IgD-negative memory B cell (primary cell): ENCODE data around the gene SERAC1. TPM values are rescaled to one million over a fixed set of nuclear protein-coding genes. Genes with fewer than 3 reads are reported as not detected.
"Not testable (repeated sequence)": the region's sequence is repeated elsewhere in the genome, so short reads cannot be mapped to it uniquely, and the experiment has no call there.

Source experiments
- H3K27ac Mint-ChIP-seq, 3 donors: one replicate each; pipeline ENCODE4 v1.8.0; 2020 to 2022; ENCODE audit warnings: mild to moderate bottlenecking in 3 of 3, mixed read lengths in 3 of 3, moderate library complexity in 1 of 3
- H3K27me3 Mint-ChIP-seq: one replicate; pipeline ENCODE4 v1.8.0; 2021; ENCODE audit warnings: mixed read lengths
- H3K36me3 Mint-ChIP-seq: one replicate; pipeline ENCODE4 v1.8.0; 2020; ENCODE audit warnings: mild to moderate bottlenecking, mixed read lengths
- H3K4me1 Mint-ChIP-seq, 3 donors: one replicate each; pipeline ENCODE4 v1.8.0; 2020 to 2022; ENCODE audit warnings: mixed read lengths in 3 of 3, mild to moderate bottlenecking in 1 of 3
- H3K4me3 Mint-ChIP-seq, 4 donors: one replicate each; pipeline ENCODE4 v1.8.0; 2020 to 2022; ENCODE audit warnings: mild to moderate bottlenecking in 4 of 4, mixed read lengths in 4 of 4, moderate library complexity in 3 of 4
- H3K9me3 Mint-ChIP-seq, 3 donors: one replicate each; pipeline ENCODE4 v1.8.0; 2020 to 2021; ENCODE audit warnings: mixed read lengths in 3 of 3, mild to moderate bottlenecking in 1 of 3
- polyA plus RNA-seq: library from polyadenylated mRNA; unstranded; fragments of 300-500 nt; fragmentation: Illumina TruSeq; gene quantifications from one replicate; pipeline ENCODE4 v1.2.3, GENCODE V29; 2021

Gene SERAC1
- polyA plus RNA-seq, 1 donor from 2014 or later, result 2.1 TPM

DNA sequence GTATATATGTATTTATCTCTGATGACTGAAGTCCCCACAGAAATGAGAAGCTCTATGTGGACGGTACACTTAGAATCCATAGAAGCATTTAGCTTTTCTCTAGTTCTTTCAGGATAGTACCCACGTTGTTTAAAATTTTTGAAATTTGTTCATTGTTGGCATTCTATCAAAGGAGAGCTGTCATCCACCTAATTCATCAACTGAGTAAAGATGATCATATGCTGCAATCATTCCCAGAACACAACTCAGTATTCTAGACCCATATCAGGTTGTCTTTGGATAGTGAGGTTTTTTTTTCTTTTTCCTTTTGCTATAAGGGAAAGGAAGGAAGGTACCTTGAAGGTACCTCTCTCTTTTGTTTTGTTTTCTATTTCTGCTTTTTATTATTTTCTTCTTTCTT is 9.3 kb downstream of the SERAC1 start:
- H3K27ac Mint-ChIP-seq, result no peak overlapping the region
- H3K4me1 Mint-ChIP-seq, result peaks cover 2 to 7% (median 3%) of the 10 kb centered on the region in 3 donors
- H3K9me3 Mint-ChIP-seq, result no peaks in the 10 kb centered on the region
- H3K36me3 Mint-ChIP-seq, result peaks cover 3% of the 10 kb centered on the region
- H3K4me3 Mint-ChIP-seq, result no peak overlapping the region
- H3K27me3 Mint-ChIP-seq, result no peaks in the 10 kb centered on the region

DNA sequence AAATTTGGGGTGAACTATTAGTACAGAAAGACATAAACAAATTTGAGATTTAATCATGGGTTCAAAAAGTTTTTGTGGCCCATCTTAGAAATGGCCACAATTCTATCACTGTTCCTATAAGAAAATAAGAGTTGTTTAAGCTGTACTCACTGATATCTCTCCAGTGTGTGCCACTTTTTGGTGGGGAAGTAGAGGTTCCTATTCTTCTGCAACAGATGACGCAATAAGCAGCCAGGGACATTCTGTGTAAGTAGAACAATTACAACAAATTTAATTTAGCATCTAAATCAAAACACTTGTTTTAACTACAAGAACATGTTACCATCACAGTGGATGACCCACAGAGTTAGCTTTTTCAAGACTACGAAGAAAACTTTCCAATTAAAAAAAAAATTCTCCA is 9.9 kb downstream of the SERAC1 start:
- Mint-ChIP-seq H3K4me3 (no peak overlapping the region), H3K36me3 (peaks cover 3% of the 10 kb centered on the region), H3K27me3 (no peaks in the 10 kb centered on the region), H3K9me3 (no peaks in the 10 kb centered on the region), H3K4me1 (peaks cover 2 to 7% (median 3%) of the 10 kb centered on the region in 3 donors), H3K27ac (no peak overlapping the region)

DNA sequence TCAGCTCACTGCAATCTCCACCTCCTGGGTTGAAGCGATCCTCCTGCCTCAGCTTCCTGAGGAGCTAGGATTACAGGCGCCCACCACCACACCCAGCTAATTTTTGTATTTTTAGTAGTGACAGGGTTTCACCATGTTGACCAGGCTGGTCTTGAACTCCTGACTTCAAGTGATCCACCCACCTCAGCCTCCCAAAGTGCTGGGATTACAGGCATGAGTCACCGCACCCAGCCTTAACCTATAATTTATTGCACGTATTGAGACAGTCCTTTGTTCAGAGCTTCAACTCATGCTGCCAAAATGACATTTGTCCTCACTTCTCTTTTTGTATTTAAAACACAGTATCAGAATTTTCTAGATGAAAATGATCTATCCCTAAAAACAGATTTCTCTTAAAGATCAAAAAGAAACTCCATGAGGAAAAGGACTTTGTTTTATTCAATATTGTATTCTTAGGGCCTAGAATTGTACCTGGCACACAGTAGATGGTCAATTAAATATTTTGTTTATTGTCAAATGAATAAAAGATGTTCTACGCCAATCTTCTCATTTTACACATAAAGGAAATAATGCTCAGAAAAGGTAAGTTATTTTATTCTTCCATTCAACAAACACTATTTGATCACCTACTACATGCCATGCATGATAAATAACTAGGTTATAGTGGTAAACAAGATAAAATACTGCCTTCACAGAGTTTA is 10.8 kb downstream of the SERAC1 start:
- H3K27ac Mint-ChIP-seq, result no peak overlapping the region
- no peak overlapping the region for H3K4me3 Mint-ChIP-seq
- H3K36me3 Mint-ChIP-seq, result peaks cover 3% of the 10 kb centered on the region
- H3K27me3 Mint-ChIP-seq, result no peaks in the 10 kb centered on the region
- peaks cover under 1 to 3% (median 2%) of the 10 kb centered on the region in 3 donors for H3K4me1 Mint-ChIP-seq
- no peaks in the 10 kb centered on the region for H3K9me3 Mint-ChIP-seq

DNA sequence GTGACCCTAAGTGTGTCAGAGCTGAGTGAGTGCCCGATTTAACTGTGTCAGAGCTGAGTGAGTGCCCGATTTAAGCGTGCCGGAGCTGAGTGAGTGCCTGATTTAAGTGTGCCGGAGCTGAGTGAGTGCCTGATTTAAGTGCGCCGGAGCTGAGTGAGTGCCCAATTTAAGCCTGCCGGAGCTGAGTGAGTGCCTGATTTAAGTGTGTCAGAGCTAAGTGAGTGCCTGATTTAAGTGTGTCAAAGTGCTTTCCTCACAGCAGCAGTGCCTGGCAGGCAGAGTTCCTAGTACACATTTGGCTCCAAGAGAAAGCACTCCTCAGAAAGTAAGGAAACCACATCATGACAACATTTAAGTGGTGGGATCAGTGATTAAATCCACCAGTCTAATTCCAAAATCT is 13.2 kb downstream of the SERAC1 start:
- no peaks in the 10 kb centered on the region for H3K4me1 Mint-ChIP-seq
- H3K4me3 Mint-ChIP-seq, result no peak overlapping the region
- peaks cover 3% of the 10 kb centered on the region for H3K36me3 Mint-ChIP-seq
- no peaks in the 10 kb centered on the region for H3K27me3 Mint-ChIP-seq
- H3K9me3 Mint-ChIP-seq, result no peaks in the 10 kb centered on the region
- H3K27ac Mint-ChIP-seq, result no peak overlapping the region

DNA sequence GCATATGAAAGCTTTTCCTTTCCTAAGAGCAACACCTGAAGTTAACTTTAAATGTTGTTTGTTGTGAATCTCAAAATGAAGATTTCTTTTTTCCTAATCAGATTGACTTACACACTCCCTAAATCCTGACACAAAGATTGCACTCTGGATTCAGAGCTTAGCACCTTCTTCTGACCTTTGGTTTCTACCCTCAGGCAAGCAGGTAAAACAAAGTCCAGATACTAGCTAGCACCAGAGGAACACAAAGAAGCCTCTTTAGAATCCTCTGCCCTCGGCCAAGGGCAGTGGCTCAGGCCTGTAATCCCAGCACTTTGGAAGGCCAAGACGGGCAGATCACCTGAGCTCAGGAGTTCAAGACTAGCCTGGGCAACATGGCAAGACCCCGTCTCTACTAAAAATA is 14.5 kb downstream of the SERAC1 start:
- Mint-ChIP-seq H3K27ac (no peak overlapping the region), H3K4me1 (no peaks in the 10 kb centered on the region), H3K36me3 (peaks cover 3% of the 10 kb centered on the region), H3K9me3 (no peaks in the 10 kb centered on the region), H3K27me3 (no peaks in the 10 kb centered on the region), H3K4me3 (no peak overlapping the region)

DNA sequence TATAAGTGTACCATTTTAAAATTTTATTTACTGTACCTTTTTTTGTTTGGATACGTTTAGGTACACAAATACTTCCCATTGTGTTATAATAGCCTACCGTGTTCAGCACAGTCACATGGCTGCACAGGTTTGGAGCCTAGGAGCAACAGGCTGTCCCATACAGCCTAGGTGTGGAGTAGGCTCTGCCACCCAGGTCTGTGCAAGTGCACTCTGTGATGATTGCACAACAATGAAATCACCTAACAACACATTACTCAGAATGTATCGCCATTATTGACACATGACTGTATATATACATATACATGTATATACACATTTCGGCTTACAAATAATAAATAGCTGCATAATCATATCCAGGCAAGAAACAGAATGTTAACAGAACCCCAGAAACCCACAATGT is 15.4 kb downstream of the SERAC1 start:
- Mint-ChIP-seq H3K27ac (no peak overlapping the region), H3K9me3 (no peaks in the 10 kb centered on the region), H3K27me3 (no peaks in the 10 kb centered on the region), H3K36me3 (peaks cover 8% of the 10 kb centered on the region), H3K4me3 (no peak overlapping the region), H3K4me1 (no peaks in the 10 kb centered on the region)

DNA sequence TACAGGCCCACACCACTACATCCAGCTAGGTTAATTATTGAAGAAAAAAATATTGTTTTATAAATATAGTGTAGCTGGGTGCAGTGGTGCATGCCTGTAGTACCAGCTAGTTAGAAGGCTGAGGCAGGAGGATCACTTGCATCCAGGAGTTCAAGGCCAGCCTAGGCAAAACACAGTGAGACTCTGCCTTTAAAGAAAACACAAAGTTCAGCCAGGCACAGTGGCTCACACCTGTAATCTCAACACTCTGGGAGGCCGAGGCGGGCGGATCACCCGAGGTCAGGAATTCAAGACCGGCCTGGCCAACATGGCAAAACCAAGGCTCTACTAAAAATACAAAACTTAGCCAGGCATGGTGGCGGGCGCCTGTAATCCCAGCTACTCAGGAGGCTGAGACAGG is 16.0 kb downstream of the SERAC1 start:
- H3K9me3 Mint-ChIP-seq, H3K4me1 Mint-ChIP-seq, H3K36me3 Mint-ChIP-seq, H3K4me3 Mint-ChIP-seq, H3K27me3 Mint-ChIP-seq, H3K27ac Mint-ChIP-seq: not testable (repeated sequence)

DNA sequence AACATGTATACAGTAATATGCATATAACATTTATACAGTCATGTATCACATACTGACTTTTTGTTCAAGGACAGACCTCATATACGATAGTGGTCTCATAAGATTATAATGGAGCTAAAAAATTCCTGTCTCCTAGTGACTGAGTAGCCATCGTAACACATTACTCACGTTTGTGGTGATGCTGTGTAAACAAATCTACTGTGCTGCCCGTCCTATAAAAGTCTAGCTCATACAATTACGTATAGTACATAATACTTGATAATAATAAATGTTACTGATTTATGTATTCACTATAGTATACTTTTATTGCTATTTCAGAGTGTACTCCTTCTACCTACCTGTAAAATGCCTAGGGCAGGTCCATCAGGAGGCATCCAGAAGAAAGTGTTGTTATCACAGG is 17.4 kb downstream of the SERAC1 start:
- Mint-ChIP-seq H3K36me3 (peaks cover 10% of the 10 kb centered on the region), H3K4me1 (no peaks in the 10 kb centered on the region), H3K27ac (no peak overlapping the region), H3K27me3 (no peaks in the 10 kb centered on the region), H3K4me3 (no peak overlapping the region), H3K9me3 (no peaks in the 10 kb centered on the region)

DNA sequence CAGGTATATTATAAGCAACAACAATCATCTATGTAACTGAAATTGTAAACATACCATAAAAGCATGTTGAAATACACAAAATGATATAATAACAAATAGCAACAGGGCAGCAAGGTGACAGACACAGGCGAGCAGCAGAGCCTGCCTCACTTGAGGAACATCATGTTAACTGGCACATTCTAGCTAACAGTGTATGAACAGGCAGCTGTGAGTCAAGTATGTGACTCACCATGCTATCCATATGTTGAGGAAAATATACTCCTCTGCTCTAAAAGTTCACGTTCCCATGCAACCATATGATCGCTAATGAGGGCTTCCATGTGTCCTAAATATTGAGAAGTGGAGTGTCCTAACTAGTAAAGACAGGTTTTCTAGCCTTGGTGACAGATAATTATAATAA is 18.4 kb downstream of the SERAC1 start:
- H3K27ac Mint-ChIP-seq, result no peak overlapping the region
- no peaks in the 10 kb centered on the region for H3K27me3 Mint-ChIP-seq
- H3K4me3 Mint-ChIP-seq, result no peak overlapping the region
- H3K36me3 Mint-ChIP-seq, result peaks cover 7% of the 10 kb centered on the region
- no peaks in the 10 kb centered on the region for H3K4me1 Mint-ChIP-seq
- no peaks in the 10 kb centered on the region for H3K9me3 Mint-ChIP-seq

DNA sequence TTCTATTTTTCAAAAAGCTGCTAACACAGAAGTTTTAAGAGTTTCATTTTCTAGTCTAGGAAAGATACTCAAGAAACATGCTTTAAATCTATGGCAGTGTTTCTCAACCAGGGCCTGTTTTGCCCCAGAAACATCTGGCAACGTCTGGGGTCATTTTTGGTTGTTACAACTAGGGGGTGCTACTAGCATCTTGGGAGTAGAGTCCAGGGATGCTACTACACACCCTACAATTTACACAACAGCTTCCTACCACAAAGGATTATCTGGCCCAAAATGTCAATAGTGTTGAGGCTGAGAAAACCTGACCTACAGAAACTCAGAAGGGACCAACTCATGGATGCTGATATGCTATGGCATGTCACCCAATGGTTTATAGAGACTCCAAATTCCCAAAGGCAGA is 24.4 kb downstream of the SERAC1 start:
- Mint-ChIP-seq H3K4me1 (no peaks in the 10 kb centered on the region), H3K9me3 (no peaks in the 10 kb centered on the region), H3K27me3 (no peaks in the 10 kb centered on the region), H3K4me3 (no peak overlapping the region), H3K27ac (no peak overlapping the region), H3K36me3 (peaks cover 21% of the 10 kb centered on the region)

DNA sequence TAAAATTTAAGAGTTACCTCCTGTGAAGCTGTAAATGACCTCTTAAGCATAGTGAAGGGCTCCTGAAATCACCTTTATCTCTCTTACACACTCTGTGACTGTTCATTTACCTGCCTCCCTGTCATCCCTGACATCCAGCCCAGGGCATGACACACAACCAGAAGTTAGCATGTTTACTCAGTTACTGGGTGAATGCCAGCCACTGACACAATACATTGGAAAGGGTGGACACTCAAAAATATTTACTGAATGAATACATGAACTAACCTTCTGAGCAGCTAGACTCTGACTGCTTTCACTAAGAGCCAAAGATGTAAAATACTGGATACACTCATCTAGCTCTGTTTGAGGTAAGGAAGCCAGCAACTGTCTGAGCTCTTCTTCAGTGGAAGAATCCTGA is 25.3 kb downstream of the SERAC1 start:
- Mint-ChIP-seq H3K4me1 (no peaks in the 10 kb centered on the region), H3K9me3 (no peaks in the 10 kb centered on the region), H3K4me3 (no peak overlapping the region), H3K27me3 (no peaks in the 10 kb centered on the region), H3K36me3 (peaks cover 21% of the 10 kb centered on the region), H3K27ac (no peak overlapping the region)

DNA sequence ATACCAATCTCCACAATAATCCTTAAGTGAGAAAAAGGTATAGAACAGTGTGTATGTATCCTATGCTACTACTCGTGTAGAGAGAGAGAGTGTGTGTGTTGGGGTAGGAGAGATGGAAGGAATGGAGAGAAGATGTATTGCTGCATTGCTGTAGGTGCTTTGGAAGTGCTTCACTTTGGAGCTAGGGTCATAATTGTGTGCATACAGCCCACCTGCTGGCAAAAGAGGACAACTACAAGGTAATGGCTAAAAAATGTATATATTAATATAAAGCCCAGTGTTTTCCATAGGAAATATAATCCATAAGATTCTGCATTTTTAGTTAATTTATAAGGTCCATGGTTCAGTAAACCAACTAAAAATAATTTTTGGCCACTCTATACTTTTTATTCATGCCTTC is 36.1 kb downstream of the SERAC1 start:
- Mint-ChIP-seq H3K36me3 (peaks cover 2% of the 10 kb centered on the region), H3K4me3 (no peak overlapping the region), H3K27ac (no peak overlapping the region), H3K4me1 (no peaks in the 10 kb centered on the region), H3K9me3 (no peaks in the 10 kb centered on the region), H3K27me3 (no peaks in the 10 kb centered on the region)

DNA sequence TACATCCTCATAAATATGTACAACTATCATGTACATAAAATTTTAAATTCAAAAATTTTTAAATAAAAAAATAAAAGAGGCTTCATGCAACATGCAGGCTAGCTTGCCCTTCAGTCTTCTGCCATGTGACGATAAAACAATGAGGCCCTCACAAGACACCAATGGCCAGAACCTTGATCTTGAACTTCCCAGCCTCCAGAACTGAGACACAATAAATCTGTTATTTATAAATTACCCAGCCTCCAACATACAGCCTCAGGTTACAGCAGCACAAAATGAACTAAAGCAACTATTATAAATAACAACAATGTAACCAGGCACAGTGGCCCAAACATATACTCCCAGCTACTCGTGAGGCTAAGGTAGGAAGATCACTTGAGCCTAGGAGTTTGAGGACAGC is 42.8 kb downstream of the SERAC1 start:
- Mint-ChIP-seq H3K4me1 (no peaks in the 10 kb centered on the region), H3K9me3 (no peaks in the 10 kb centered on the region), H3K27ac (no peak overlapping the region), H3K36me3 (peaks cover 14% of the 10 kb centered on the region), H3K4me3 (no peak overlapping the region), H3K27me3 (no peaks in the 10 kb centered on the region)

DNA sequence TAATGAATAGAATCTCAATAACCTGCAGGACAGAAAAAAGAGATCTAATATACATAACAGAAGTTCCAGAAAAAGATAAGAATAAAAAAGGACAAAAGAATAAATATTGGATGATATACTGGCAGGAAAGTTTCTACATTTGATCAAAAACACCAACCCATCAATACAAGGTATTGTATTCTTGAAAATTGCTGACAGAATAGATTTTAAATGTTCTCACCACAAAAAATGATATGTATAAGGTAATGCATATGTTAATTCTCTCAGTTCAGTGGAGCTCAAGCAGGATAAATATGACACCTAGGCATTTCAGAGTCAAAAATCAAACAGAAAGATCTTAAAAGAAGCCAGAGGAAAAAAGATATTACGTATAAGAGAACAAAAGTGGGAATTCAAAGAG is 43.8 kb downstream of the SERAC1 start:
- no peak overlapping the region for H3K4me3 Mint-ChIP-seq
- no peaks in the 10 kb centered on the region for H3K9me3 Mint-ChIP-seq
- H3K27me3 Mint-ChIP-seq, result no peaks in the 10 kb centered on the region
- H3K4me1 Mint-ChIP-seq, result no peaks in the 10 kb centered on the region
- no peak overlapping the region for H3K27ac Mint-ChIP-seq
- H3K36me3 Mint-ChIP-seq, result peaks cover 14% of the 10 kb centered on the region

DNA sequence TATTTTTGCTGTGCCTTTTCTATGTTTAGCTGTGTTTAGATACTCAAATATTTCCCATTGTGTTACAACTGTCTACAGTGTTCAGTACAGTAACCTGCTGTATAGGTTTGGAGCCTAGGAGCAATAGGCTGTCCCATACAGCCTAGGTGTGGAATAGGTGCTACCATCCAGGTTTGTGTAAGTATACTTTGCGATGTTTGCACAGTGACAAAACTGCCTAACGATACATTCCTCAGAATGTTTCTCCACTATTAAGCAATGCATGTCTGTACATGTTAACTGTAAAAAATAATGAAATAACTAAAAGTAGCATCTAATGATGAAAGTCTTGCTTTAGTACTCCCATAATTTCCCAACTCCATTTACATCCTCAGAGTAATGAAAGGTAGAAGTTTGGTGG is 46.0 kb downstream of the SERAC1 start:
- Mint-ChIP-seq H3K9me3 (no peaks in the 10 kb centered on the region), H3K27me3 (no peaks in the 10 kb centered on the region), H3K27ac (no peak overlapping the region), H3K4me3 (no peak overlapping the region), H3K36me3 (peaks cover 14% of the 10 kb centered on the region), H3K4me1 (no peaks in the 10 kb centered on the region)

DNA sequence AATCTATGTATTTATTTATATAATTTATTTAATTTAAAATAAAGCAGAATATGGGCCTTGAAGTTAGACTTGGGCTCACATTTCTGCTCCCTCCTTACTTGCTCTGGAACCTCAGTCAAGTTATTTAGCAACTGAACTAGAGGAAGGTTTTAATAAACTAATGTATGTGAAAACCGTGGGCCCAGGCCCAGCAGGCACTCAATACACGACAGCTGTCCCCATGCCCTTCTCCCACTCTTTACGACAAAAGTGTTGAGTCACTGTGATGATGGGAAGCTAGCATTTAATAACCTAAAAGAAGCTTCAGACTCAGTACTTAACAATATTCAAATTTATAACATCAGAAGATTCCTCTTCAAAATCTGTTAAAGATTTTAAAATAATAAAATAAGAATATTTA is 46.7 kb downstream of the SERAC1 start:
- Mint-ChIP-seq H3K27me3 (no peaks in the 10 kb centered on the region), H3K36me3 (peaks cover 14% of the 10 kb centered on the region), H3K4me3 (no peak overlapping the region), H3K4me1 (no peaks in the 10 kb centered on the region), H3K9me3 (no peaks in the 10 kb centered on the region), H3K27ac (no peak overlapping the region)

DNA sequence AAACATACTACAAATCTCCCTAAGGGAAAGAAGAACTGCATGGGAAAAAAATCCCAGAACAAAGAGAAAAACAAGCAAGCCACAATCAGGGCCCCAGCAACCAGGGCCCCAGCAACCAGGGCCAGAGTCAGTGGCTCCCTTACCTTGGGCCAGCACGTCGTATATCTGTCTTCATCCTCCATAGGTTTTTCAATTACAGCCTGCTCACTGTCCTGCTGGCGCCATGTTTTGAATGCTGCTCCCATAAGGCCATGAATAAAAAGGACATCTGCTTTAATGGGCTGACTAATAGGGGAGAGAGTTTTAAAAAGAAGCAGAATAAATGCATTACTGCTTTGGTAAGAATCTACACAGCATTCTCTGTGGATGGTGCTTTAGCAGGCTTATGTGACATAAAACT is 49.2 kb downstream of the SERAC1 start:
- Mint-ChIP-seq H3K27me3 (no peaks in the 10 kb centered on the region), H3K36me3 (peaks cover 10% of the 10 kb centered on the region)

More for the DNA sequence above, 49.2 kb downstream of the SERAC1 start:
- Mint-ChIP-seq H3K4me3 (no peak overlapping the region), H3K9me3 (no peaks in the 10 kb centered on the region), H3K4me1 (no peaks in the 10 kb centered on the region), H3K27ac (no peak overlapping the region)
